Measurements from ENCODE around the gene DUSP1.

DNA sequence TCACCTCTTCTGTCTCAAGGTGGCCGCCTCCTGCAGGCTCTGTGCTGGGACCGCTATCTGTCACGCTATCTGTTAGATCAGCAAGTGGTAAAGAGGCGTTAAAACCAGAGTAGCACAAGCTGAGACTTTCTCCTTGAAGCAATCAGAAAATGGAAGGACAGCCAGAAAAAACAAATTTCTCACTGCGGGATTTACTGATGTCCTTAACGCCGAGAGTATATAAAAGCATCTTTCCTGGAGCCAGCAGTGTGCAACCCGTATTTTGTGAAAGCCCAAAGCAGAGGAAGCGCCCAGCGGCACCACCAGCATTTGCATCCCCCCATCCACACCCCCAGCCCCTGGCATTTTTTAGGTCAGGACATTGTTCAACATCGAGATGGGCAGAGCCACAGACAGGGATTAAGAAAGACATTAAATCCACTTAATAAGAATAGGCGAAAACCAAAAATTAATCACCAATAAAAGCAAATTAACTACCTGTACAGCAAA, 48.6 kb downstream of the DUSP1 start:
- TF ChIP-seq, protein P1, sequence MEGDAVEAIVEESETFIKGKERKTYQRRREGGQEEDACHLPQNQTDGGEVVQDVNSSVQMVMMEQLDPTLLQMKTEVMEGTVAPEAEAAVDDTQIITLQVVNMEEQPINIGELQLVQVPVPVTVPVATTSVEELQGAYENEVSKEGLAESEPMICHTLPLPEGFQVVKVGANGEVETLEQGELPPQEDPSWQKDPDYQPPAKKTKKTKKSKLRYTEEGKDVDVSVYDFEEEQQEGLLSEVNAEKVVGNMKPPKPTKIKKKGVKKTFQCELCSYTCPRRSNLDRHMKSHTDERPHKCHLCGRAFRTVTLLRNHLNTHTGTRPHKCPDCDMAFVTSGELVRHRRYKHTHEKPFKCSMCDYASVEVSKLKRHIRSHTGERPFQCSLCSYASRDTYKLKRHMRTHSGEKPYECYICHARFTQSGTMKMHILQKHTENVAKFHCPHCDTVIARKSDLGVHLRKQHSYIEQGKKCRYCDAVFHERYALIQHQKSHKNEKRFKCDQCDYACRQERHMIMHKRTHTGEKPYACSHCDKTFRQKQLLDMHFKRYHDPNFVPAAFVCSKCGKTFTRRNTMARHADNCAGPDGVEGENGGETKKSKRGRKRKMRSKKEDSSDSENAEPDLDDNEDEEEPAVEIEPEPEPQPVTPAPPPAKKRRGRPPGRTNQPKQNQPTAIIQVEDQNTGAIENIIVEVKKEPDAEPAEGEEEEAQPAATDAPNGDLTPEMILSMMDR (IDR thresholded peaks at IDR 0.05) = no peak
- no peak for TF ChIP-seq POLR2A (IDR thresholded peaks at IDR 0.05)
